SK-MEL-5 (cell line): ENCODE results near the gene DCAF5. TPM values are rescaled to one million over a fixed set of nuclear protein-coding genes. Genes with fewer than 3 reads are reported as not detected.
"Not testable (repeated sequence)": the region's sequence is repeated elsewhere in the genome, so short reads cannot be mapped to it uniquely, and the experiment has no call there.

Experiments
- DNase-seq: peaks from one replicate; pipeline ENCODE4 v3.0.0-alpha.2; 2016; ENCODE audit warnings: low read depth, low spot score
- in situ Hi-C: cut with HindIII; loops from 2 replicates; pipeline ENCODE4 v1.10.0; 2016; ENCODE audit warnings: low sequenced_read_pairs, high pct_unique_total_duplicates, low pct_unique_long_range_greater_than_20kb
- total RNA-seq: library from RNA; depleted of rRNA; stranded (reverse); fragments of >200 nt; shearing (Covaris generic); gene quantifications from 2 replicates; pipeline ENCODE4 v1.2.3, GENCODE V29; 2014

The DCAF5 gene
- total RNA-seq, 1 experiment from 2014 or later = 13.6 TPM

DNA sequence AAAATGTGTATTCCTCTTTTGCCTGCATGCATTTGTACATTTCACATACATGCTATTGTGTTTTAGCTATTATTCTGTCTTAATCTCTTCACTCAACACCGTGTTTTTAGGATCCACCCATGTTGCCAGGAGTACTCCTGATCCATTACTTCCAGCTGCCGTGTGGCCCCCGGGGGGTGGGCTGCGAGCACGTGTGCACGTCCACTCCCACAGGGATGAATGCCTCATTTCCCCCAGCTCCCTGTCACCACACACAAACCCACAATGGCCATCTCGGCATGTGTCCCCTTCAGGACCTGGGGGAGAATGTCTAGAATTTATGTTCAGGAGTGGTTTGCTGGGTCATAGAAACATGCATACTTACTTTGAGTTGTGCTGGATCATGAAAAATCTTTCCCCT lies 111.1 kb downstream of the DCAF5 start:
- DNase-seq = no peak
- in situ Hi-C loops = no loop called here

GRCh38 chr14:69040353-69040752 lies 112.6 kb downstream of the DCAF5 start:
- in situ Hi-C loops = no loop called here
- DNase-seq = no peak

DNA sequence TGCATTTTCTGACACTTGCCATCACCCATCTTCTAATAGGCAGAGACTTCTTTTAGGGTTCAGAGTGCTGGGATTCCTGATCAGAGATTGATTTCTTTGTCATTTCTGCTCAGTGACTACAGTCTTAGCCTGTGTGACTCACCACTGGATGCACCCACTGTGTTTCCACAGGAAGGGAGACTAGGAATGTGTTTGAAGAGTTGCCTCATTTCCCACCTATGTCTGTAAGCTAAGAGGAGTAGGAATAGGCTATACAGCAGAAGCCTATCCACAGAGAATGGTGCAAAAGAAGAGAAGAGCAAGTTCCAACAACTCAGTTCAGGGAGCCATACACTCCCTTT lies 113.7 kb downstream of the DCAF5 start:
- no peak for DNase-seq
- in situ Hi-C loops = no loop called here

- in situ Hi-C loops = no loop called here
- DNase-seq = no peak
Measured at GRCh38 chr14:69038455-69039287, 114.2 kb downstream of the DCAF5 start.

GRCh38 chr14:69037790-69038454 lies 115.0 kb downstream of the DCAF5 start:
- no peak for DNase-seq
- in situ Hi-C loops = no loop called here

DNA sequence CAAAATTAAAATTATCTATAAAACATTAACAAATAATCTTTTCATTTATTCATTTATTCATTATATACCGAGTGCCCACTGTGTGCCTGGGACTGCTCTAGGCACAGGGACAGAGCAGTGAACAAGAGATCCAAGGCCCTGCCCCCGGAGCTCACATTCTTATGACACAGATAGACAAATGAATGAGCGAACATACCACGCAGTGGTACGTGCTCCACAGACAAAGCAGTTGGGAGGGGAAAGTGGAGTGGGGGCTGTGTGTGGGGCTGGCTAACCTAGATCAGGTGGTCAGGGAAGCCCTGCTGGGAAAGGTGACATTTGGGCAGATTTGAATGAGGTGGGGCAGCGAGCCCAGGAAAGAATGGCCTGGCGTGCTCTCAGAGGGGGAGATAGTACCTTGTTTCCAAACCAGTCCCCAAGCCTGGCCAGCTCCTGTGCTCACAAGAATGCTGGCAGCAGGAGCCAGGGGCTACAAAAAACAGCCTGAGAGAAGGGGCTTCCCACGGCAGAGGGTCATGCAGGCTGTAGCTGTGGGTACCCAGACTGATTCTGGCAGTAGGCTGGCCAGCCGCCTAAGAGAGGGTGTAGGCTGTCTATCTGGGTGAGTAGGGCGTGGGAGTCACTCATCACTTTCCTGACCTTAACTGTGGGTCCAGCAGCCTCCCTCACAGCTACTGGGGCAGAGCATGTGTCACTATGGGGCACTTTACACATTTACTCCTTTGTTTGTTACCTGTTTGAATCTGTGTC lies 116.0 kb downstream of the DCAF5 start:
- in situ Hi-C loops = no loop called here
- DNase-seq = no peak

GRCh38 chr14:69034612-69035262 lies 118.2 kb downstream of the DCAF5 start:
- no peak for DNase-seq
- in situ Hi-C loops = no loop called here

GRCh38 chr14:69027242-69027913 lies 125.5 kb downstream of the DCAF5 start:
- in situ Hi-C loops = no loop called here
- DNase-seq = no peak

DNA sequence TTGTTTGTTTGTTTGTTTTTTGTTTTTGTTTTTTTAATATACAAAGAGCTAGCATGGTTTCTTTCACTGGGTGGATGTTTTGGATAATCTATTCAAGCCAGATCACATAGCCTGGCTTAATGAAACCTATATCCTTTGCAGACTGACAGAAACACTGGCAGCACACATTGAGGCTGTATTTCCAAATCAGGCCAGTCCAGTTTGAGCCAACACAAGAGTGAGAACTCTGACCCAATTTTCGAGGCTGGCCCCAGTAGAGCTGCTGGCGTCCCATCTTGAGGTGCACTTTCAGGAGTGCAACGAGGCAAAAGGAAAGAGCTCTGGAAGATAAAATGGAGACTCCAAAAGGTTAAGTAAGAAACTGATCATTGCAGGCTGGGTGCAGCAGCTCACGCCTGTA lies 129.9 kb downstream of the DCAF5 start:
- DNase-seq = no peak
- in situ Hi-C loops = no loop called here

DNA sequence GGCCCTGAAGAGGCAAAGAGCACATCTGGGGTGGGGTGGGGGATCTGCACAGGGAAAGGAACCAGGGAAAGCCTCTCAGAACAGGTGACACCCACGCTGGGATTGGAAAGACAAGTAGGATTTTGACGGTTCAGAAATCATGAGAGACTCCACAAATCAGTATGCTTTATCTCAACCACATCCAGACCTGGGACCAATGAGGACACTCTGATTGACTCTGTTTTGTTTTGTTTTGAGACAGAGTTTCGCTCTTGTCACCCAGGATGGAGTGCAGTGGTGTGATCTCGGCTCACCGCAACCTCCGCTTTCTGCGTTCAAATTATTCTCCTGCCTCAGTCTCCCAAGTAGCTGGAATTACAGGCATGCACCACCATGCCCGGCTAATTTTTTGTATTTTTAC lies 130.8 kb downstream of the DCAF5 start:
- DNase-seq, in situ Hi-C loops: not testable (repeated sequence)

- no peak for DNase-seq
- in situ Hi-C loops = no loop called here
Measured at GRCh38 chr14:69017706-69018105, 135.2 kb downstream of the DCAF5 start.

- in situ Hi-C loops = no loop called here
- no peak for DNase-seq
Measured at GRCh38 chr14:69014829-69015259, 138.1 kb downstream of the DCAF5 start.

DNA sequence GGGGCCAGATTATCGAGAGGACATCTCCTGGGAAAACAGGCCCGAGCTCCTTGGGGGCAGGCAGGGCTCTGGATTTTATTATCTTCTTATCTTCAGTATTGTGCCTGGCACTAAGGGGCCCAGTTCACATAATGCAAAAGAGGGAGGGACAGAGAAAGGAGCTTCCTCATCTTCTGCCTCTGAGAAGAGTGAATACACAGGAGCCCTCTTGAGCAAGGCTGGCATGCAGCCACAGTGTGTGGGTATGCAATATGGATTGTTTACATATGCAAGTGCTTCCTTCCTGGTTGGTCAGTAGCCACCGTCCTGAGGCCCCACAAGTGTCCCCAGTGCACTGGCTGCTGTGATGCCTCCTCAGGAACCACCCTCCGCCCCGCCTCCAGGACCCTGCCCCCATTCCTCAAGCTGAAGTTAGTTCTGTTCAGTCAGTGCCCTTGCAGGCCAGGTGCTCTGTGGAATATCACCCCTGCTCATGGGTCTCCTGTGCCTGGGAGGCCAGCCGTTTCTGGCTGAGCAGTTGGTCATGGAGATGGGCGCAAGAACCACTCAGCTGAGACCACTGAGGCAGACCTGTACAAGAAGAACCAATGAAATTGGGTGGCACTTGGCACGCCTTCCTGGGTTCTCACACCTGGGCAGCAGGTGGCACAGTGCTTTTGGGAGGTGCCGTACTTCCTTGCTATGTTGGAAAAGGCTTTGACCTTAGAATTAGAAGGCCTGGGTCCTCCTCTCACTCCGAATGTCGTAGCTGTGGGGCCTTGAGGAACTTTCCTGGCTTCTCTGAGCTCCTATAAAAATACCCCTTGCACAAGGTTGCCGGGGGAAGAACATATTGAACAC lies 138.8 kb downstream of the DCAF5 start:
- peak; percentile 7 for DNase-seq
- in situ Hi-C loops = no loop called here

DNA sequence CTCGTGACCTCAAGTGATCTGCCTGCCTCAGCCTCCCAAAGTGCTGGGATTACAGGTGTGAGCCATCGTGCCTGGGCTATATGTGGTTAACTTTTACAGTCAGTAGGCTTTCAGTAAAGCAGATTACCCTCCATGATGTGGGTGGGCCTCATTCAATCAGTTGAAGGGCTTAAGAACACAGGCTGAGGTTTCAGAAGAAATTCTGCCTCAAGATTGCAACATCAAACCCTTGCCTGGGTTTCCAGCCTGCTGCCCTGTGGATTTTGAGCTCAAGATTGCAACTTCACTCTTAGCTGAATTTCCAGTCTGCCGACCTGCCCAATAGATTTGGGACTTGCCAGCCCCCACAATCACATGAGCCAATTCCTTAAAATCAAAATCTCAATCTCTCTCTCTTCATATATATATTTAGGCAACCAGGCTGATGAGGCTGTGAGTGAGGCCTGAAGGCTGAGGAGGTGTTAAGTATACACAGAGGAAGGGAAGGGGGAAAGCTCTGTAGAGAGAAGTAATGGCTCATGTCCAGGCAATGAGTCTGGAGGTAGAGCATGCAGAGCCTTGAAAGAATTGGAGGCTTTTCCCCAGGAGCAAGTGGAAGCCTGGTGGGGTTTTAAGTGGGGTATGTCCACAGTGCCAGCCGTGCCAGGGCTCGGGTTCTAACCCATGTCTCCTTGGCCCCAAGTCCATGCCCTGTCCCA lies 140.5 kb downstream of the DCAF5 start:
- in situ Hi-C loops = no loop called here

DNA sequence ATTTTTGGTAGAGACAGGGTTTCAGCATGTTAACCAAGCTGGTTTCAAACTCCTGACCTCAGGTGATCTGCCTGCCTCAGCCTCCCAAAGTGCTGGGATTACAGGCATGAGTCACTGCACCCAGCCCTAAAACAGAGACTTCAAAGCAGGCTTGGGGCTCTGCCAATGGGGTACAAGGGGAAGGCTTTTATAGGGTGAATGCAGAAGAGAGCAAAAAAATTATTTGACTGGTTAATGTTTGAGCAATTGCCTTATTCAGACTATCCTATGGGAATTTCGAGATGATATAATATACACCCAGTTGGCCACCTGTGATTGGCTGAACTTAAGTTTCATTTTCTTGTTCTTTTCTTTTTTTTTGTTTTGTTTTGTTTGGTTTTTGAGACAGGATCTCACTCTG lies 142.3 kb downstream of the DCAF5 start:
- DNase-seq = no peak
- in situ Hi-C loops = no loop called here

More for the DNA sequence above, 140.5 kb downstream of the DCAF5 start:
- DNase-seq = no peak

- no peak for DNase-seq
- in situ Hi-C loops = no loop called here
Measured at GRCh38 chr14:69008421-69008884, 144.5 kb downstream of the DCAF5 start.
